WTC11 (cell line): ENCODE data around the gene JADE1. TPM values are rescaled to one million over a fixed set of nuclear protein-coding genes. Genes with fewer than 3 reads are reported as not detected.

Source experiments
- ATAC-seq: fragments of 200-7000 bp; cut with Tn5 transposase; 2 replicates; pipeline ENCODE4 v1.10.0; 2021; ENCODE audit warnings: mild to moderate bottlenecking, moderate library complexity
- CTCF ChIA-PET: fragments of 300-600 bp; sonication (Branson Sonifier 250); formaldehyde crosslinking; loops from one replicate; lab custom pipeline; 2021; ENCODE audit warnings: antibody characterized with exemption; lab: Charles Lee
- POLR2A ChIA-PET: fragments of 350-600 bp; sonication (Branson Sonifier 250); formaldehyde crosslinking; loops from one replicate; lab custom pipeline; 2021; ENCODE audit warnings: antibody characterized with exemption; lab: Charles Lee
- DNase-seq: peaks from one replicate; pipeline ENCODE4 v3.0.0; 2021; ENCODE audit warnings: low spot score
- H3K27ac Mint-ChIP-seq: 2 replicates; pipeline ENCODE4 v1.8.0; 2021; ENCODE audit warnings: mixed read lengths
- H3K27me3 Mint-ChIP-seq: 2 replicates; pipeline ENCODE4 v1.8.0; 2021; ENCODE audit warnings: low read depth, mild to moderate bottlenecking, moderate library complexity, mixed read lengths
- H3K36me3 Mint-ChIP-seq: 2 replicates; pipeline ENCODE4 v1.8.0; 2021; ENCODE audit warnings: mixed read lengths
- H3K4me1 Mint-ChIP-seq: 2 replicates; pipeline ENCODE4 v1.8.0; 2022; ENCODE audit warnings: mixed read lengths
- H3K4me3 Mint-ChIP-seq: 2 replicates; pipeline ENCODE4 v1.8.0; 2021; ENCODE audit warnings: mild to moderate bottlenecking, moderate library complexity, mixed read lengths
- H3K9me3 Mint-ChIP-seq: 2 replicates; pipeline ENCODE4 v1.8.0; 2021; ENCODE audit warnings: mixed read lengths
- CBFB ChIP-seq: sonication (generic); formaldehyde crosslinking; IDR thresholded peaks from 2 replicates; pipeline ENCODE4 v1.8.1; 2022; ENCODE audit warnings: mild to moderate bottlenecking, low read depth, missing genetic modification reagents
- FOXK1 ChIP-seq: sonication (generic); formaldehyde crosslinking; IDR thresholded peaks from 2 replicates; pipeline ENCODE4 v1.8.0; 2022; ENCODE audit warnings: mild to moderate bottlenecking, moderate library complexity, missing genetic modification reagents
- PRRX2 ChIP-seq: fragments of 250-450 bp; sonication (Bioruptor Pico); IDR thresholded peaks from 2 replicates; pipeline ENCODE4 v1.8.0; 2021; ENCODE audit warnings: mild to moderate bottlenecking
- SOX15 ChIP-seq: fragments of 250-450 bp; sonication (Bioruptor Pico); IDR thresholded peaks from 2 replicates; pipeline ENCODE4 v1.9.0; 2021; ENCODE audit warnings: mild to moderate bottlenecking
- SP1 ChIP-seq: sonication (generic); formaldehyde crosslinking; conservative IDR thresholded peaks from 2 replicates; pipeline ENCODE4 v1.8.1; 2022; ENCODE audit warnings: missing genetic modification reagents
- ZNF263 ChIP-seq: sonication (generic); formaldehyde crosslinking; IDR thresholded peaks from 2 replicates; pipeline ENCODE4 v1.8.1; 2022; ENCODE audit warnings: low read depth, mild to moderate bottlenecking, moderate library complexity, missing genetic modification reagents
- ZNF317 ChIP-seq: sonication (generic); formaldehyde crosslinking; IDR thresholded peaks from 2 replicates; pipeline ENCODE4 v1.8.1; 2023; ENCODE audit warnings: low read depth, mild to moderate bottlenecking, moderate library complexity, missing genetic modification reagents, borderline replicate concordance
- ZNF416 ChIP-seq: fragments of 250-450 bp; sonication (Bioruptor Pico); IDR thresholded peaks from 2 replicates; pipeline ENCODE4 v1.9.0; 2021; ENCODE audit warnings: mild to moderate bottlenecking, inconsistent platforms
- ZNF671 ChIP-seq: fragments of 250-450 bp; sonication (Bioruptor Pico); IDR thresholded peaks from 2 replicates; pipeline ENCODE4 v1.8.0; 2021; ENCODE audit warnings: mild to moderate bottlenecking
- total RNA-seq: library from RNA; stranded (reverse); gene quantifications from 3 replicates; pipeline ENCODE4 v1.2.3, GENCODE V29; 2021
- TF ChIP-seq, protein P1 (sequence below): fragments of 250-450 bp; sonication (Bioruptor Pico); IDR thresholded peaks from 2 replicates; pipeline ENCODE4 v1.9.0; 2021; ENCODE audit warnings: mild to moderate bottlenecking, borderline replicate concordance
- TF ChIP-seq, protein P2 (sequence below): sonication (generic); formaldehyde crosslinking; IDR thresholded peaks from 2 replicates; pipeline ENCODE4 v1.8.0; 2022; ENCODE audit warnings: mild to moderate bottlenecking, missing genetic modification reagents
- TF ChIP-seq, protein P3 (sequence below): sonication (generic); formaldehyde crosslinking; IDR thresholded peaks from 2 replicates; pipeline ENCODE4 v1.8.0; 2022; ENCODE audit warnings: mild to moderate bottlenecking, missing genetic modification reagents
- TF ChIP-seq, protein P4 (sequence below): sonication (generic); formaldehyde crosslinking; IDR thresholded peaks from 2 replicates; pipeline ENCODE4 v1.8.1; 2023; ENCODE audit warnings: mild to moderate bottlenecking, moderate library complexity, missing genetic modification reagents
- TF ChIP-seq, protein P5 (sequence below): sonication (generic); formaldehyde crosslinking; IDR thresholded peaks from 2 replicates; pipeline ENCODE4 v1.8.1; 2022; ENCODE audit warnings: low read depth, mild to moderate bottlenecking, moderate library complexity, missing genetic modification reagents, borderline replicate concordance
- TF ChIP-seq, protein P6 (sequence below): fragments of 250-450 bp; sonication (Bioruptor Pico); IDR thresholded peaks from 2 replicates; pipeline ENCODE4 v1.9.0; 2021; ENCODE audit warnings: mild to moderate bottlenecking
- TF ChIP-seq, protein P7 (sequence below): fragments of 250-450 bp; sonication (Bioruptor Pico); IDR thresholded peaks from 2 replicates; pipeline ENCODE4 v1.9.0; 2021; ENCODE audit warnings: mild to moderate bottlenecking

The JADE1 gene
- total RNA-seq, 1 experiment from 2014 or later: 132 TPM

DNA sequence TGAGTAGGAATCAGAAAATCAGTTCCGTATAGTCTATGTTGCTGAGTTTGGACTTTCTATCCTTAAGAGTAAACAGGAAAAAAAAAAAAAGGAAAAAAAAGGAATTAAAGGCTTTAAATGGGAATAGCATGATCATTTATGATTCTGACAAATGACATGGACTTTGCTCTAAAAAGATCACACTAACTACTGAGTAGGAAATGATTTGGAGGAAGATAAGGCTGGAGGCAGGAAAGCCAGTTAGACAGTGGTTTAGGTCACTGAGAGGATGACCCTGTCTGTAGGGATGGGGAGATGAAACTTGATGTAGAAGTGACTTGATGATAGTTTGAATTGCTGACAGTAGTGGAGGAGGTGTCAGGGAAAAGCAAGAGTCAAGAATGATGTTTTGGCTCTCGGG, 9.2 kb upstream of the JADE1 start (continued):
- TF ChIP-seq, protein P1, sequence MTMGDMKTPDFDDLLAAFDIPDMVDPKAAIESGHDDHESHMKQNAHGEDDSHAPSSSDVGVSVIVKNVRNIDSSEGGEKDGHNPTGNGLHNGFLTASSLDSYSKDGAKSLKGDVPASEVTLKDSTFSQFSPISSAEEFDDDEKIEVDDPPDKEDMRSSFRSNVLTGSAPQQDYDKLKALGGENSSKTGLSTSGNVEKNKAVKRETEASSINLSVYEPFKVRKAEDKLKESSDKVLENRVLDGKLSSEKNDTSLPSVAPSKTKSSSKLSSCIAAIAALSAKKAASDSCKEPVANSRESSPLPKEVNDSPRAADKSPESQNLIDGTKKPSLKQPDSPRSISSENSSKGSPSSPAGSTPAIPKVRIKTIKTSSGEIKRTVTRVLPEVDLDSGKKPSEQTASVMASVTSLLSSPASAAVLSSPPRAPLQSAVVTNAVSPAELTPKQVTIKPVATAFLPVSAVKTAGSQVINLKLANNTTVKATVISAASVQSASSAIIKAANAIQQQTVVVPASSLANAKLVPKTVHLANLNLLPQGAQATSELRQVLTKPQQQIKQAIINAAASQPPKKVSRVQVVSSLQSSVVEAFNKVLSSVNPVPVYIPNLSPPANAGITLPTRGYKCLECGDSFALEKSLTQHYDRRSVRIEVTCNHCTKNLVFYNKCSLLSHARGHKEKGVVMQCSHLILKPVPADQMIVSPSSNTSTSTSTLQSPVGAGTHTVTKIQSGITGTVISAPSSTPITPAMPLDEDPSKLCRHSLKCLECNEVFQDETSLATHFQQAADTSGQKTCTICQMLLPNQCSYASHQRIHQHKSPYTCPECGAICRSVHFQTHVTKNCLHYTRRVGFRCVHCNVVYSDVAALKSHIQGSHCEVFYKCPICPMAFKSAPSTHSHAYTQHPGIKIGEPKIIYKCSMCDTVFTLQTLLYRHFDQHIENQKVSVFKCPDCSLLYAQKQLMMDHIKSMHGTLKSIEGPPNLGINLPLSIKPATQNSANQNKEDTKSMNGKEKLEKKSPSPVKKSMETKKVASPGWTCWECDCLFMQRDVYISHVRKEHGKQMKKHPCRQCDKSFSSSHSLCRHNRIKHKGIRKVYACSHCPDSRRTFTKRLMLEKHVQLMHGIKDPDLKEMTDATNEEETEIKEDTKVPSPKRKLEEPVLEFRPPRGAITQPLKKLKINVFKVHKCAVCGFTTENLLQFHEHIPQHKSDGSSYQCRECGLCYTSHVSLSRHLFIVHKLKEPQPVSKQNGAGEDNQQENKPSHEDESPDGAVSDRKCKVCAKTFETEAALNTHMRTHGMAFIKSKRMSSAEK (CRISPR knock-in tag): no peak

DNA sequence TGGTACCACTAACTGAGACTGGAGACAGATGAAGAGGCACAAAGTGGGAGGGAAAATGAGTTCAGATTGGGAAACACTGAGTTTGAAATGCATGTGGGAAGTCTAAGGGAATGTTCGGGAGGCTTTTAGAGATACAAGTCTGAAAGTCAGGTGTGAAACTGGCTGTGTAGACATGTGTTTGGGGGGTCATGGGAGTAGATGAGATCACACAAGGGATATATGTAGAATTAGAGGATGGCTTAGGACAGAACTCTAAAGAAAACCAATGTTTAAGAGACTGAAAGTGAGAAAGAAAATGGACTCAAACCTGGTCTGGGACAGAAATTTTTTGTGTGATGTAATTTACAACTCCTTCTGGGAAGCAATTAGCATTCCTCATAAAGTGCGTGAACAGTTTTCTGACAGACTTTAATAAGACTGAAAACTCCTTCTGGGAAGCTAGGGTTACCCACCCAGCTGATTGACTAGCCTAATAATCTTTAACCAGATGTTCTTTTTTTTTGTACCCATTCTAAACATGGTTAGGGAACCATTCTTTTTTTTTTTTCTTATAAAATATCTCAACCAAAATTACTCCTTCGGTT, 8.7 kb upstream of the JADE1 start:
- Mint-ChIP-seq H3K9me3 (no peaks in the 10 kb centered on the region), H3K27ac (no peak overlapping the region), H3K36me3 (no peaks in the 10 kb centered on the region), H3K4me1 (peaks cover 6% of the 10 kb centered on the region; the same call in 1 of the 2 replicates), H3K4me3 (no peak overlapping the region), H3K27me3 (no peaks in the 10 kb centered on the region)
- ChIA-PET CTCF (interaction anchor here (1.2 to 2.6 kb wide), 2 partner anchors 18 to 226 kb away, joined by 4 to 10 read pairs; no protein-coding TSS in a partner anchor), POLR2A (no interaction called here)
- ATAC-seq (no peak), DNase-seq (no peak)
- TF ChIP-seq, protein P2, sequence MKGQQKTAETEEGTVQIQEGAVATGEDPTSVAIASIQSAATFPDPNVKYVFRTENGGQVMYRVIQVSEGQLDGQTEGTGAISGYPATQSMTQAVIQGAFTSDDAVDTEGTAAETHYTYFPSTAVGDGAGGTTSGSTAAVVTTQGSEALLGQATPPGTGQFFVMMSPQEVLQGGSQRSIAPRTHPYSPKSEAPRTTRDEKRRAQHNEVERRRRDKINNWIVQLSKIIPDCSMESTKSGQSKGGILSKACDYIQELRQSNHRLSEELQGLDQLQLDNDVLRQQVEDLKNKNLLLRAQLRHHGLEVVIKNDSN: no peak
- TF ChIP-seq CBFB (CRISPR knock-in tag) (no peak), SOX15 (no peak), ZNF317 (CRISPR knock-in tag) (no peak), ZNF671 (CRISPR knock-in tag) (no peak), ZNF416 (CRISPR knock-in tag) (no peak), ZNF263 (CRISPR knock-in tag) (no peak), PRRX2 (no peak), SP1 (no peak), FOXK1 (no peak)
- TF ChIP-seq, protein P3, sequence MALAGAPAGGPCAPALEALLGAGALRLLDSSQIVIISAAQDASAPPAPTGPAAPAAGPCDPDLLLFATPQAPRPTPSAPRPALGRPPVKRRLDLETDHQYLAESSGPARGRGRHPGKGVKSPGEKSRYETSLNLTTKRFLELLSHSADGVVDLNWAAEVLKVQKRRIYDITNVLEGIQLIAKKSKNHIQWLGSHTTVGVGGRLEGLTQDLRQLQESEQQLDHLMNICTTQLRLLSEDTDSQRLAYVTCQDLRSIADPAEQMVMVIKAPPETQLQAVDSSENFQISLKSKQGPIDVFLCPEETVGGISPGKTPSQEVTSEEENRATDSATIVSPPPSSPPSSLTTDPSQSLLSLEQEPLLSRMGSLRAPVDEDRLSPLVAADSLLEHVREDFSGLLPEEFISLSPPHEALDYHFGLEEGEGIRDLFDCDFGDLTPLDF (CRISPR knock-in tag): no peak
- TF ChIP-seq, protein P4, sequence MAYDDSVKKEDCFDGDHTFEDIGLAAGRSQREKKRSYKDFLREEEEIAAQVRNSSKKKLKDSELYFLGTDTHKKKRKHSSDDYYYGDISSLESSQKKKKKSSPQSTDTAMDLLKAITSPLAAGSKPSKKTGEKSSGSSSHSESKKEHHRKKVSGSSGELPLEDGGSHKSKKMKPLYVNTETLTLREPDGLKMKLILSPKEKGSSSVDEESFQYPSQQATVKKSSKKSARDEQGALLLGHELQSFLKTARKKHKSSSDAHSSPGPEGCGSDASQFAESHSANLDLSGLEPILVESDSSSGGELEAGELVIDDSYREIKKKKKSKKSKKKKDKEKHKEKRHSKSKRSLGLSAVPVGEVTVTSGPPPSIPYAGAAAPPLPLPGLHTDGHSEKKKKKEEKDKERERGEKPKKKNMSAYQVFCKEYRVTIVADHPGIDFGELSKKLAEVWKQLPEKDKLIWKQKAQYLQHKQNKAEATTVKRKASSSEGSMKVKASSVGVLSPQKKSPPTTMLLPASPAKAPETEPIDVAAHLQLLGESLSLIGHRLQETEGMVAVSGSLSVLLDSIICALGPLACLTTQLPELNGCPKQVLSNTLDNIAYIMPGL (CRISPR knock-in tag): no peak
- TF ChIP-seq, protein P5, sequence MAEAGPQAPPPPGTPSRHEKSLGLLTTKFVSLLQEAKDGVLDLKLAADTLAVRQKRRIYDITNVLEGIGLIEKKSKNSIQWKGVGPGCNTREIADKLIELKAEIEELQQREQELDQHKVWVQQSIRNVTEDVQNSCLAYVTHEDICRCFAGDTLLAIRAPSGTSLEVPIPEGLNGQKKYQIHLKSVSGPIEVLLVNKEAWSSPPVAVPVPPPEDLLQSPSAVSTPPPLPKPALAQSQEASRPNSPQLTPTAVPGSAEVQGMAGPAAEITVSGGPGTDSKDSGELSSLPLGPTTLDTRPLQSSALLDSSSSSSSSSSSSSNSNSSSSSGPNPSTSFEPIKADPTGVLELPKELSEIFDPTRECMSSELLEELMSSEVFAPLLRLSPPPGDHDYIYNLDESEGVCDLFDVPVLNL: no peak
- TF ChIP-seq, protein P6, sequence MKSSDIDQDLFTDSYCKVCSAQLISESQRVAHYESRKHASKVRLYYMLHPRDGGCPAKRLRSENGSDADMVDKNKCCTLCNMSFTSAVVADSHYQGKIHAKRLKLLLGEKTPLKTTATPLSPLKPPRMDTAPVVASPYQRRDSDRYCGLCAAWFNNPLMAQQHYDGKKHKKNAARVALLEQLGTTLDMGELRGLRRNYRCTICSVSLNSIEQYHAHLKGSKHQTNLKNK (CRISPR knock-in tag): no peak
- TF ChIP-seq, protein P7, sequence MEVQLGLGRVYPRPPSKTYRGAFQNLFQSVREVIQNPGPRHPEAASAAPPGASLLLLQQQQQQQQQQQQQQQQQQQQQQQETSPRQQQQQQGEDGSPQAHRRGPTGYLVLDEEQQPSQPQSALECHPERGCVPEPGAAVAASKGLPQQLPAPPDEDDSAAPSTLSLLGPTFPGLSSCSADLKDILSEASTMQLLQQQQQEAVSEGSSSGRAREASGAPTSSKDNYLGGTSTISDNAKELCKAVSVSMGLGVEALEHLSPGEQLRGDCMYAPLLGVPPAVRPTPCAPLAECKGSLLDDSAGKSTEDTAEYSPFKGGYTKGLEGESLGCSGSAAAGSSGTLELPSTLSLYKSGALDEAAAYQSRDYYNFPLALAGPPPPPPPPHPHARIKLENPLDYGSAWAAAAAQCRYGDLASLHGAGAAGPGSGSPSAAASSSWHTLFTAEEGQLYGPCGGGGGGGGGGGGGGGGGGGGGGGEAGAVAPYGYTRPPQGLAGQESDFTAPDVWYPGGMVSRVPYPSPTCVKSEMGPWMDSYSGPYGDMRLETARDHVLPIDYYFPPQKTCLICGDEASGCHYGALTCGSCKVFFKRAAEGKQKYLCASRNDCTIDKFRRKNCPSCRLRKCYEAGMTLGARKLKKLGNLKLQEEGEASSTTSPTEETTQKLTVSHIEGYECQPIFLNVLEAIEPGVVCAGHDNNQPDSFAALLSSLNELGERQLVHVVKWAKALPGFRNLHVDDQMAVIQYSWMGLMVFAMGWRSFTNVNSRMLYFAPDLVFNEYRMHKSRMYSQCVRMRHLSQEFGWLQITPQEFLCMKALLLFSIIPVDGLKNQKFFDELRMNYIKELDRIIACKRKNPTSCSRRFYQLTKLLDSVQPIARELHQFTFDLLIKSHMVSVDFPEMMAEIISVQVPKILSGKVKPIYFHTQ (CRISPR knock-in tag): no peak
